Activated T-cell treated with anti-CD3 and anti-CD28 coated beads, Interleukin-2, amount 50 U/mL, for 1 hour (primary cell): ENCODE measurements around the gene DYRK1A.

Experiments
- DNase-seq: peaks from one replicate; pipeline ENCODE4 v3.0.0-alpha.2; 2020

The DYRK1A gene

GRCh38 chr21:37385179-37385765 lies 18.7 kb downstream of the DYRK1A start:
- no peak for DNase-seq

- no peak for DNase-seq
These were observed 19.6 kb downstream of the DYRK1A start for GRCh38 chr21:37386151-37386550.

- DNase-seq = no peak
These were observed 22.9 kb downstream of the DYRK1A start for GRCh38 chr21:37389456-37389855.

- DNase-seq = no peak
These were observed 25.1 kb downstream of the DYRK1A start for GRCh38 chr21:37391666-37392065.

GRCh38 chr21:37392441-37392840 lies 25.9 kb downstream of the DYRK1A start:
- DNase-seq = no peak

- DNase-seq = no peak
These were observed 26.5 kb downstream of the DYRK1A start for GRCh38 chr21:37393030-37393429.

- DNase-seq = no peak
These were observed 27.2 kb downstream of the DYRK1A start for GRCh38 chr21:37393786-37394185.

GRCh38 chr21:37395961-37396360 lies 29.4 kb downstream of the DYRK1A start:
- DNase-seq = no peak

GRCh38 chr21:37396855-37397254 lies 30.3 kb downstream of the DYRK1A start:
- DNase-seq = no peak

- no peak for DNase-seq
These were observed 32.1 kb downstream of the DYRK1A start for GRCh38 chr21:37398697-37399096.

GRCh38 chr21:37402251-37402867 lies 35.8 kb downstream of the DYRK1A start:
- DNase-seq = no peak

- no peak for DNase-seq
These were observed 39.1 kb downstream of the DYRK1A start for GRCh38 chr21:37405629-37406028.

- no peak for DNase-seq
These were observed 41.3 kb downstream of the DYRK1A start for GRCh38 chr21:37407719-37408420.

GRCh38 chr21:37408464-37409193 lies 42.1 kb downstream of the DYRK1A start:
- no peak for DNase-seq

- no peak for DNase-seq
These were observed 44.1 kb downstream of the DYRK1A start for GRCh38 chr21:37410639-37411038.

- no peak for DNase-seq
These were observed 46.2 kb downstream of the DYRK1A start for GRCh38 chr21:37412603-37413360.

GRCh38 chr21:37413553-37414291 lies 47.1 kb downstream of the DYRK1A start:
- no peak for DNase-seq

GRCh38 chr21:37414292-37415253 lies 48.0 kb downstream of the DYRK1A start:
- no peak for DNase-seq

- DNase-seq = no peak
These were observed 49.4 kb downstream of the DYRK1A start for GRCh38 chr21:37415939-37416338.

- no peak for DNase-seq
These were observed 50.3 kb downstream of the DYRK1A start for GRCh38 chr21:37416914-37417313.
